Panc1 (cell line): ENCODE results near the gene RDH5. TPM values are rescaled to one million over a fixed set of nuclear protein-coding genes. Genes with fewer than 3 reads are reported as not detected.

Source experiments
- ATAC-seq: fragments of 200-7000 bp; cut with Tn5 transposase; 2 replicates; pipeline ENCODE4 v1.9.1; 2020; ENCODE audit warnings: mild to moderate bottlenecking, moderate library complexity
- BruUV-seq: library from RNA; stranded (reverse); fragments of 400-500 nt; replicated peaks from 2 replicates; lab custom pipeline; 2021; lab: Mats Ljungman, UMichigan
- CTCF ChIA-PET: fragments of 300-600 bp; sonication (Branson Sonifier 250); formaldehyde crosslinking; loops from one replicate; lab custom pipeline; 2022; ENCODE audit warnings: antibody characterized with exemption; lab: Charles Lee
- POLR2A ChIA-PET: fragments of 300-600 bp; sonication (Branson Sonifier 250); formaldehyde crosslinking; loops from one replicate; lab custom pipeline; 2022; ENCODE audit warnings: antibody characterized with exemption; lab: Charles Lee
- DNase-seq: peaks from one replicate; pipeline ENCODE4 v3.0.0-alpha.2; 2010; ENCODE audit warnings: low read depth, low spot score
- H3K27ac ChIP-seq: 2 replicates; pipeline ENCODE4 v1.5.1; 2011; ENCODE audit warnings: mild to moderate bottlenecking, low read length, inconsistent platforms
- H3K27me3 ChIP-seq: fragments of 200-500 bp; sonication (Bioruptor generic); 2 replicates; pipeline ENCODE4 v1.6.0; 2014; ENCODE audit warnings: low read length, inconsistent platforms; ENCODE audit not compliant: control insufficient read depth, insufficient read depth
- H3K36me3 ChIP-seq: fragments of 200-500 bp; sonication (Bioruptor generic); 2 replicates; pipeline ENCODE4 v1.5.1; 2014; ENCODE audit warnings: inconsistent platforms, mild to moderate bottlenecking, low read length, moderate library complexity; ENCODE audit not compliant: control insufficient read depth, insufficient read depth
- H3K4me1 ChIP-seq: 2 replicates; pipeline ENCODE4 v1.5.1; 2011; ENCODE audit warnings: inconsistent platforms, mild to moderate bottlenecking, low read length, moderate library complexity; ENCODE audit not compliant: control insufficient read depth, insufficient read depth
- H3K4me3 ChIP-seq, 2 experiments: 2 replicates each; pipeline ENCODE4 v1.5.1; 2011 to 2012; ENCODE audit warnings: low read depth in 2 of 2, low read length in 2 of 2, mild to moderate bottlenecking in 2 of 2, inconsistent platforms in 1 of 2, moderate library complexity in 1 of 2
- H3K9me3 ChIP-seq: fragments of 200-500 bp; sonication (Bioruptor generic); 2 replicates; pipeline ENCODE4 v1.5.1; 2014; ENCODE audit warnings: low read depth, mild to moderate bottlenecking, inconsistent platforms, low read length, moderate library complexity; ENCODE audit not compliant: control insufficient read depth, insufficient read depth
- CTCF ChIP-seq: fragments of 450-650 bp; IDR thresholded peaks from 2 replicates; pipeline ENCODE4 v1.5.1; 2017; ENCODE audit warnings: mild to moderate bottlenecking
- POLR2AphosphoS5 ChIP-seq: IDR thresholded peaks from 2 replicates; pipeline ENCODE4 v1.6.1; 2012; ENCODE audit warnings: mild to moderate bottlenecking, low read depth, low read length, moderate library complexity
- REST ChIP-seq, 2 experiments: IDR thresholded peaks; 2 replicates each; pipeline ENCODE4 v1.6.1; 2011 to 2012; ENCODE audit warnings: low read depth in 2 of 2, control low read depth in 1 of 2, low read length in 1 of 2, mild to moderate bottlenecking in 1 of 2, moderate library complexity in 1 of 2; ENCODE audit not compliant: insufficient read depth in 1 of 2
- SIN3A ChIP-seq: IDR thresholded peaks from 2 replicates; pipeline ENCODE4 v1.6.1; 2012; ENCODE audit warnings: low read depth, mild to moderate bottlenecking, low read length, moderate library complexity, borderline replicate concordance; ENCODE audit not compliant: insufficient read depth
- TCF7L2 ChIP-seq: IDR thresholded peaks from 2 replicates; pipeline ENCODE4 v1.6.1; 2011; ENCODE audit warnings: mild to moderate bottlenecking, low read depth, low read length, inconsistent platforms
- in situ Hi-C: cut with HindIII; loops from 2 replicates; pipeline ENCODE4 v1.10.0; 2016; ENCODE audit warnings: low sequenced_read_pairs, low pct_unique_long_range_greater_than_20kb
- intact Hi-C: fragments of 100-400 bp; cut with micrococcal nuclease; formaldehyde crosslinking; loops from one replicate; pipeline ENCODE4 v1.10.0; 2022; ENCODE audit not compliant: unreplicated experiment
- total RNA-seq: library from RNA; stranded (reverse); gene quantifications from one replicate; pipeline ENCODE4 v1.2.1, GENCODE V29; 2021; ENCODE audit not compliant: unreplicated experiment

Gene RDH5
- total RNA-seq, 1 experiment from 2014 or later: 2.8 TPM

DNA sequence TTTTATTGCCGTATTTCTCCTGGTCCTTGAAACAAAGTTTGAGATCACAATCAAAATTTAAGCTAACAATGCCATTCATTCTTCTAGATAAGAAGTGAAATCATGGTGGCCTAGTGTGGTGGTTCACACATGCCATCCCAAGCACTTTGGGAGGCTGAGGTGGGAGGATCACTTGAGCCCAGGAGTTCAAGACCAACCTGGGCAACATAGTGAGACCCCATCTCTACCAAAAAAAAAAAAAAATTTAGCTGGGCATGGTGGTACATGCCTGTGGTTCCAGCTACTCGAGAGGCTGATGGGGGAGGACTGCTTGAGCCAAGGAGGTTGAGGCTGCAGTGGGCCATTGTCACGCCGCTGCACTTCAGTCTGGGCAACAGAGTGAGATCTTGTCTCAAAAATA, 47.0 kb downstream of the RDH5 start:
- ChIA-PET POLR2A (no interaction called here), CTCF (no interaction called here)
- intact Hi-C loops: no loop called here
- H3K27me3 ChIP-seq: no peaks in the 10 kb centered on the region
- H3K4me1 ChIP-seq: no peaks in the 10 kb centered on the region
- in situ Hi-C loops: no loop called here
- no peak for ATAC-seq
- BruUV-seq: no TSS peak
- no peak for DNase-seq
- H3K9me3 ChIP-seq: no peaks in the 10 kb centered on the region
- peaks cover 7% of the 10 kb centered on the region for H3K36me3 ChIP-seq
- no peak overlapping the region for H3K4me3 ChIP-seq
- TF ChIP-seq POLR2AphosphoS5 (no peak), REST (IDR thresholded peaks at IDR 0.05; ENCODE audit: insufficient read depth in 1 of 2, low read depth in 2 of 2, low read length in 1 of 2) (no peak), SIN3A (no peak), CTCF (no peak), TCF7L2 (no peak)
- no peak overlapping the region for H3K27ac ChIP-seq

DNA sequence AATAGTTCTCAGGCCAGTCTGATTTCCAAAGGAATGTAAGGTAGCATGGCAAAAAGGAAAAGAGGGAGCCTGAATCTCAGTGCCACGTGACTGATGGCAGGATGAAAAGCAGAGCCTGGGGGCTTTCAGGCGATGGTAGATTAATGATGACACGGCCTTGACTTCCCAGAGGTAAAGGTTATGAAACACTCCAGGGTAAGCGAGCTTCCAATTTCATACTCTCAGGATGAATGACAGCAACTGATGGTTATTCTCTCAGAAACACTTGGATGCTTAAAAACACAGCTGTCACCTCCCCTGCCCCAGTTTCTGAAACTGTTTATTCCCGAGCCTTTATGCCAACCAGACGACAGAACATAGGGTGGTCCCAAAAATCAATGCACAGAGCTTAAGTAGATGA, 51.5 kb downstream of the RDH5 start:
- no peaks in the 10 kb centered on the region for H3K4me1 ChIP-seq
- intact Hi-C loops: no loop called here
- ATAC-seq (no peak), DNase-seq (no peak)
- CTCF ChIA-PET: no interaction called here
- no peak overlapping the region for H3K27ac ChIP-seq
- BruUV-seq: no TSS peak
- H3K4me3 ChIP-seq: no peak overlapping the region
- TF ChIP-seq TCF7L2 (no peak), CTCF (no peak), POLR2AphosphoS5 (no peak), REST (IDR thresholded peaks at IDR 0.05; ENCODE audit: insufficient read depth in 1 of 2, low read depth in 2 of 2, low read length in 1 of 2) (no peak), SIN3A (no peak)
- H3K36me3 ChIP-seq: peaks cover 15% of the 10 kb centered on the region
- in situ Hi-C loops: no loop called here
- H3K9me3 ChIP-seq: no peaks in the 10 kb centered on the region
- POLR2A ChIA-PET: no interaction called here
- no peaks in the 10 kb centered on the region for H3K27me3 ChIP-seq

Other genes starting within 250 kb of the RDH5 start
- gene OR6C68, start 228.0 kb upstream of the RDH5 start, total RNA-seq: not detected
- gene OR6C4, start 170.8 kb upstream of the RDH5 start, total RNA-seq: not detected
- gene OR2AP1, start 147.9 kb upstream of the RDH5 start, total RNA-seq: not detected
- not detected for gene OR10P1, start 83.5 kb upstream of the RDH5 start, total RNA-seq
- 2.5 TPM for gene ITGA7, start 12.5 kb upstream of the RDH5 start, total RNA-seq
- gene BLOC1S1, start 4.3 kb upstream of the RDH5 start, total RNA-seq: 87.3 TPM
- 879 TPM for gene CD63, start 8.6 kb downstream of the RDH5 start, total RNA-seq
- 11.8 TPM for gene GDF11, start 22.7 kb downstream of the RDH5 start, total RNA-seq
- gene SARNP, start 97.3 kb downstream of the RDH5 start, total RNA-seq: 69.3 TPM
- gene ORMDL2, start 97.6 kb downstream of the RDH5 start, total RNA-seq: 59.6 TPM
- gene DNAJC14, start 109.2 kb downstream of the RDH5 start, total RNA-seq: 51.9 TPM
- gene MMP19, start 122.5 kb downstream of the RDH5 start, total RNA-seq: 0.05 TPM
- 32.2 TPM for gene PYM1, start 207.5 kb downstream of the RDH5 start, total RNA-seq
- 7.6 TPM for gene DGKA, start 210.8 kb downstream of the RDH5 start, total RNA-seq
- 1.2 TPM for gene PMEL, start 245.6 kb downstream of the RDH5 start, total RNA-seq
- gene CDK2, start 246.4 kb downstream of the RDH5 start, total RNA-seq: 72.9 TPM